IMR-90 (cell line): ENCODE data around the gene COPS9. TPM values are rescaled to one million over a fixed set of nuclear protein-coding genes. Genes with fewer than 3 reads are reported as not detected.

Experiments
- ATAC-seq: fragments of 200-7000 bp; cut with Tn5 transposase; 2 replicates; pipeline ENCODE4 v1.9.1; 2020; ENCODE audit warnings: low read depth, mild to moderate bottlenecking, moderate library complexity
- BruUV-seq: library from RNA; stranded (reverse); fragments of 400-500 nt; replicated peaks from 2 replicates; lab custom pipeline; 2021; lab: Mats Ljungman, UMichigan
- CTCF ChIA-PET: fragments of 300-600 bp; formaldehyde crosslinking; extraction: SDS; loops from one replicate; lab custom pipeline; 2021; ENCODE audit warnings: antibody characterized with exemption; lab: Yijun Ruan, JAX
- POLR2A ChIA-PET: fragments of 300-600 bp; sonication (Branson Sonifier 250); formaldehyde crosslinking; loops from one replicate; lab custom pipeline; 2022; ENCODE audit warnings: antibody characterized with exemption; ENCODE audit not compliant: unreplicated experiment; lab: Charles Lee
- DNase-seq: peaks from one replicate; pipeline ENCODE4 v3.0.0; 2013
- H2AFZ ChIP-seq: replicated peaks from 2 replicates; pipeline ENCODE3; 2013; ENCODE audit warnings: low read length, mild to moderate bottlenecking; ENCODE audit not compliant: poor library complexity
- H2AK5ac ChIP-seq: 2 replicates; pipeline ENCODE4 v1.6.1; 2013; ENCODE audit warnings: low read depth, low read length, inconsistent platforms
- H2AK9ac ChIP-seq: replicated peaks from 2 replicates; pipeline ENCODE3; 2013; ENCODE audit warnings: mild to moderate bottlenecking, low read depth, low read length, moderate library complexity; ENCODE audit not compliant: poor library complexity
- H2BK120ac ChIP-seq: 2 replicates; pipeline ENCODE4 v1.6.1; 2013; ENCODE audit warnings: low read depth, low read length, inconsistent platforms
- H2BK15ac ChIP-seq: 3 replicates; pipeline ENCODE4 v1.6.1; 2013; ENCODE audit warnings: low read depth, low read length, inconsistent platforms
- H2BK20ac ChIP-seq: 2 replicates; pipeline ENCODE4 v1.6.1; 2013; ENCODE audit warnings: low read depth, mild to moderate bottlenecking, inconsistent platforms, low read length, moderate library complexity
- H2BK5ac ChIP-seq: 2 replicates; pipeline ENCODE4 v1.6.1; 2013; ENCODE audit warnings: mild to moderate bottlenecking, low read depth, low read length, inconsistent platforms; ENCODE audit not compliant: poor library complexity, severe bottlenecking
- H3K14ac ChIP-seq: replicated peaks from 2 replicates; pipeline ENCODE4 v1.6.1; 2013; ENCODE audit warnings: low read depth, low read length, inconsistent platforms
- H3K18ac ChIP-seq: 2 replicates; pipeline ENCODE4 v1.6.1; 2013; ENCODE audit warnings: low read depth, low read length, control low read depth
- H3K23ac ChIP-seq: 2 replicates; pipeline ENCODE4 v1.6.1; 2013; ENCODE audit warnings: low read depth, low read length, inconsistent platforms
- H3K27ac ChIP-seq: 2 replicates; pipeline ENCODE4 v1.5.1; 2013; ENCODE audit warnings: mild to moderate bottlenecking, control low read depth, low read length; ENCODE audit not compliant: insufficient read depth
- H3K27me3 ChIP-seq: 2 replicates; pipeline ENCODE4 v1.6.1; 2013; ENCODE audit warnings: low read length; ENCODE audit not compliant: control insufficient read depth, insufficient read depth
- H3K36me3 ChIP-seq: 2 replicates; pipeline ENCODE4 v1.6.1; 2013; ENCODE audit warnings: low read length, mixed read lengths; ENCODE audit not compliant: control insufficient read depth, insufficient read depth
- H3K4ac ChIP-seq: 2 replicates; pipeline ENCODE4 v1.6.1; 2013; ENCODE audit warnings: low read depth, low read length, inconsistent platforms
- H3K4me1 ChIP-seq: 2 replicates; pipeline ENCODE4 v1.6.1; 2013; ENCODE audit warnings: low read length, mixed read lengths; ENCODE audit not compliant: control insufficient read depth, insufficient read depth
- H3K4me2 ChIP-seq: 2 replicates; pipeline ENCODE4 v1.6.1; 2013; ENCODE audit warnings: low read depth, mild to moderate bottlenecking, control low read depth, low read length, moderate library complexity
- H3K4me3 ChIP-seq: 2 replicates; pipeline ENCODE4 v1.5.1; 2013; ENCODE audit warnings: low read depth, mild to moderate bottlenecking, control low read depth, low read length, moderate library complexity; ENCODE audit not compliant: insufficient read depth
- H3K56ac ChIP-seq: 2 replicates; pipeline ENCODE4 v1.6.1; 2013; ENCODE audit warnings: low read length, inconsistent platforms; ENCODE audit not compliant: insufficient read depth; ENCODE audit errors: extremely low read depth
- H3K79me1 ChIP-seq, 2 experiments: 2 replicates each; pipeline ENCODE4 v1.6.1; 2013; ENCODE audit warnings: low read length in 2 of 2, inconsistent platforms in 1 of 2, low read depth in 1 of 2
- H3K9ac ChIP-seq: 2 replicates; pipeline ENCODE4 v1.6.1; 2013; ENCODE audit warnings: low read depth, low read length, control low read depth
- H3K9me1 ChIP-seq: 2 replicates; pipeline ENCODE4 v1.6.1; 2013; ENCODE audit warnings: low read length, inconsistent platforms; ENCODE audit not compliant: insufficient read depth
- H3K9me3 ChIP-seq: 2 replicates; pipeline ENCODE4 v1.6.1; 2013; ENCODE audit warnings: low read length; ENCODE audit not compliant: control insufficient read depth, insufficient read depth
- H4K20me1 ChIP-seq: 2 replicates; pipeline ENCODE4 v1.6.1; 2013; ENCODE audit warnings: low read length, inconsistent platforms; ENCODE audit not compliant: insufficient read depth
- H4K5ac ChIP-seq: 2 replicates; pipeline ENCODE4 v1.6.1; 2013; ENCODE audit warnings: mild to moderate bottlenecking, low read depth, low read length, control low read depth
- H4K8ac ChIP-seq, 2 experiments: 2 replicates each; pipeline ENCODE4 v1.6.1; 2013; ENCODE audit warnings: low read depth in 2 of 2, low read length in 2 of 2, control low read depth in 1 of 2, inconsistent platforms in 1 of 2
- H4K91ac ChIP-seq: 2 replicates; pipeline ENCODE4 v1.6.1; 2013; ENCODE audit warnings: low read depth, low read length, inconsistent platforms; ENCODE audit not compliant: insufficient read depth
- CHD1 ChIP-seq: IDR thresholded peaks from 2 replicates; pipeline ENCODE4 v1.6.1; 2012; ENCODE audit warnings: low read depth, low read length, improper control_type of control experiment
- WGBS, 2 experiments: methylation state at CpG; one replicate each; pipeline versions ENCODE4 v1.1.5 to v1.1.7; 2013; ENCODE audit warnings: missing lambda C conversion rate in 2 of 2; ENCODE audit not compliant: insufficient read length in 1 of 2; ENCODE audit errors: extremely low coverage in 2 of 2; 5-methylcytosine and 5-hydroxymethylcytosine counted together
- dilution Hi-C: fragments of 300-500 bp; cut with HindIII; formaldehyde crosslinking; loops from one replicate; pipeline ENCODE4 v1.14.3; 2018; ENCODE audit warnings: low sequenced_read_pairs; ENCODE audit not compliant: unreplicated experiment
- in situ Hi-C: fragments of 300-500 bp; cut with MboI; formaldehyde crosslinking; loops from 3 replicates; pipeline ENCODE4 v1.14.3; 2019; ENCODE audit warnings: low sequenced_read_pairs, inconsistent platforms, mixed read lengths
- intact Hi-C: fragments of 100-400 bp; cut with micrococcal nuclease; formaldehyde crosslinking; loops from 2 replicates; pipeline ENCODE4 v1.10.0; 2022
- polyA plus RNA-seq, 3 experiments: library from polyadenylated mRNA; depleted of rRNA; stranded (reverse); fragments of >200 nt; gene quantifications; 2 replicates each; pipeline ENCODE4 v1.2.3, GENCODE V29; 2012; ENCODE audit warnings: low replicate concordance in 1 of 3
- total RNA-seq: library from RNA; depleted of rRNA; stranded (reverse); fragments of >200 nt; gene quantifications from 2 replicates; pipeline ENCODE4 v1.2.3, GENCODE V29; 2012

The COPS9 gene
- total and polyA plus RNA-seq, 2 of the 4 experiments (the other 2 are of a cell fraction), result 85.9 to 309 TPM

DNA sequence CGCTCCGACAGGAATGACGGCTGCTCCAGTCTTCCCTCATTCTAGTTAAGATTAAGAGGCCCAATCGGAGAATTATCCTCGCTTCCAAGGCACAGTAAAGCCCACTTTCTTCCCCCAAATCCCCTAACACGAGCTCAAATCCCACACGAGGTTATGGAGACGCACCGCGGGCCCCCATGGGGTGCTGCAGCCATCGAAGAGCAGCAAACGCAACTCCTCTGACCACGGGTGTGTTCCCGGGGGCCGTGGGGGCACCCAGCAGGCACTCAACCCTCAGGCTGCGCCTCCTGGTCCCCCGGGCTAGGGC is 446 bp downstream of the COPS9 start:
- H2BK120ac ChIP-seq, result no peak overlapping the region
- H3K9me1 ChIP-seq, result no peaks in the 10 kb centered on the region
- peak overlapping the region; percentile 70 for H3K4ac ChIP-seq
- peak overlapping the region; percentile 96 for H2AFZ ChIP-seq
- dilution Hi-C loops, result no loop called here
- peak overlapping the region; percentile 45; the same call in 1 of the 2 replicates for H3K23ac ChIP-seq
- H3K27me3 ChIP-seq, result peaks cover 9% of the 10 kb centered on the region
- peak overlapping the region; percentile 99 for H3K4me2 ChIP-seq
- TF ChIP-seq CHD1, result no peak
- ATAC-seq (peak; percentile 36), DNase-seq (no peak)
- H3K56ac ChIP-seq, result peak overlapping the region; percentile 65; the same call in 1 of the 2 replicates
- H3K18ac ChIP-seq, result no peak overlapping the region
- peak overlapping the region; percentile 87 for H3K9ac ChIP-seq
- peak overlapping the region; percentile 62; the same call in 1 of the 2 replicates for H3K14ac ChIP-seq
- CTCF ChIA-PET, result no interaction called here
- no peak overlapping the region for H4K5ac ChIP-seq
- no peak overlapping the region for H2BK5ac ChIP-seq
- peaks cover 14% of the 10 kb centered on the region; the same call in 1 of the 2 replicates for H4K20me1 ChIP-seq
- H3K9me3 ChIP-seq, result no peaks in the 10 kb centered on the region
- no TSS peak for BruUV-seq
- in situ Hi-C loops, result loop anchor here (25.0 kb wide), 1 partner anchor 1098 kb away; no protein-coding TSS in a partner anchor
- H2BK15ac ChIP-seq, result no peak overlapping the region
- peaks cover 9% of the 10 kb centered on the region for H3K4me1 ChIP-seq
- H3K4me3 ChIP-seq, result peak overlapping the region; percentile 95
- no peak overlapping the region for H2BK20ac ChIP-seq
- peak overlapping the region; percentile 82 for H2AK9ac ChIP-seq
- peak overlapping the region; percentile 22 to 83; a peak in 3 of 4 replicates for H4K8ac ChIP-seq
- POLR2A ChIA-PET, result no interaction called here
- WGBS, 2 experiments, result 0% methylated on average over 8 of the region's 17 CpGs; no CpG with 5 or more reads in 1 of the 2 experiments
- peak overlapping the region; percentile 43; the same call in 1 of the 2 replicates for H4K91ac ChIP-seq
- peaks cover 0 to 30% of the 10 kb centered on the region in 2 experiments; a peak in 3 of 4 replicates for H3K79me1 ChIP-seq
- peak overlapping the region; percentile 53 for H3K27ac ChIP-seq
- intact Hi-C loops, result no loop called here
- peaks cover 22% of the 10 kb centered on the region for H3K36me3 ChIP-seq
- H2AK5ac ChIP-seq, result peak overlapping the region; percentile 23; the same call in 1 of the 2 replicates
